ENCODE data around the gene RPL4.
A peak's percentile ranks its signal among the peaks of the same experiment; 100 is the strongest.
"Not testable (repeated sequence)": the region's sequence is repeated elsewhere in the genome, so short reads cannot be mapped to it uniquely, and the experiment has no call there.

RPL4 gene

GRCh38 chr15:66504563-66505429 is at the start of gene RPL4, which contains the start of gene ZWILCH:
RPL4 (minus strand) TSS chr15:66504855; CDS start chr15:66504790, 65 bp downstream.
ZWILCH (plus strand) TSS chr15:66505326; CDS start chr15:66505339, 13 bp downstream.
- DNase-seq (ENCODE audit: low read depth): peak; percentile 50
- H3K4me3 ChIP-seq (ENCODE audit: low read depth, low read length): peak within 1 kb of the TSS; percentile 97

GRCh38 chr15:66545255-66545654 is 40.6 kb upstream of the RPL4 start:
- no peak overlapping the region for H3K4me3 ChIP-seq (ENCODE audit: low read depth, low read length)
- DNase-seq (ENCODE audit: low read depth): no peak

- no peak for DNase-seq (ENCODE audit: low read depth)
Measured at GRCh38 chr15:66542896-66543295, 38.2 kb upstream of the RPL4 start.

GRCh38 chr15:66535056-66535455 is 30.4 kb upstream of the RPL4 start:
- DNase-seq (ENCODE audit: low read depth): no peak
- H3K4me3 ChIP-seq (ENCODE audit: low read depth, low read length): no peak overlapping the region

More at GRCh38 chr15:66542896-66543295, 38.2 kb upstream of the RPL4 start:
- H3K4me3 ChIP-seq (ENCODE audit: low read depth, low read length): no peak overlapping the region

- no peak overlapping the region for H3K4me3 ChIP-seq (ENCODE audit: low read depth, low read length)
- DNase-seq (ENCODE audit: low read depth): no peak
Measured at GRCh38 chr15:66524838-66525237, 20.2 kb upstream of the RPL4 start.

GRCh38 chr15:66523926-66524325 is 19.3 kb upstream of the RPL4 start:
- DNase-seq (ENCODE audit: low read depth): no peak
- no peak overlapping the region for H3K4me3 ChIP-seq (ENCODE audit: low read depth, low read length)

- no peak for DNase-seq (ENCODE audit: low read depth)
- H3K4me3 ChIP-seq (ENCODE audit: low read depth, low read length): no peak overlapping the region
Measured at GRCh38 chr15:66515901-66516322, 11.3 kb upstream of the RPL4 start.

GRCh38 chr15:66514586-66514985 is 9.9 kb upstream of the RPL4 start:
- DNase-seq (ENCODE audit: low read depth): no peak
- H3K4me3 ChIP-seq (ENCODE audit: low read depth, low read length): no peak overlapping the region

- no peak for DNase-seq (ENCODE audit: low read depth)
- no peak overlapping the region for H3K4me3 ChIP-seq (ENCODE audit: low read depth, low read length)
Measured at GRCh38 chr15:66508293-66508883, 3.7 kb upstream of the RPL4 start.

GRCh38 chr15:66505818-66506217 is 1.2 kb upstream of the RPL4 start:
- no peak for DNase-seq (ENCODE audit: low read depth)
- H3K4me3 ChIP-seq (ENCODE audit: low read depth, low read length): peak overlapping the region; percentile 97

- H3K4me3 ChIP-seq (ENCODE audit: low read depth, low read length): peak overlapping the region; percentile 97
Measured at GRCh38 chr15:66505430-66505811, 766 bp upstream of the RPL4 start.

GRCh38 chr15:66503780-66504562 is 684 bp downstream of the RPL4 start:
- no peak for DNase-seq (ENCODE audit: low read depth)
- H3K4me3 ChIP-seq (ENCODE audit: low read depth, low read length): peak overlapping the region; percentile 97

More at GRCh38 chr15:66505430-66505811, 766 bp upstream of the RPL4 start:
- peak; percentile 24 for DNase-seq (ENCODE audit: low read depth)

GRCh38 chr15:66503041-66503648 is 1.5 kb downstream of the RPL4 start:
- peak overlapping the region; percentile 97 for H3K4me3 ChIP-seq (ENCODE audit: low read depth, low read length)
- not testable (repeated sequence) for DNase-seq (ENCODE audit: low read depth)

GRCh38 chr15:66502491-66502890 is 2.2 kb downstream of the RPL4 start:
- no peak for DNase-seq (ENCODE audit: low read depth)
- H3K4me3 ChIP-seq (ENCODE audit: low read depth, low read length): peak overlapping the region; percentile 97

- DNase-seq (ENCODE audit: low read depth); H3K4me3 ChIP-seq (ENCODE audit: low read depth, low read length): not testable (repeated sequence)
Measured at GRCh38 chr15:66500346-66500745, 4.3 kb downstream of the RPL4 start.

- no peak overlapping the region for H3K4me3 ChIP-seq (ENCODE audit: low read depth, low read length)
- DNase-seq (ENCODE audit: low read depth): no peak
Measured at GRCh38 chr15:66498501-66499386, 5.9 kb downstream of the RPL4 start.

GRCh38 chr15:66497502-66498455 is 6.9 kb downstream of the RPL4 start, which contains the start of gene SNAPC5:
SNAPC5 (minus strand) TSS chr15:66497762; CDS start chr15:66497731, 31 bp downstream.
- peak within 1 kb of the TSS; percentile 67 for H3K4me3 ChIP-seq (ENCODE audit: low read depth, low read length)
- DNase-seq (ENCODE audit: low read depth): peak; percentile 79
